CD4-positive, alpha-beta T cell (primary cell): Measurements from ENCODE around the gene SSBP2. TPM values are rescaled to one million over a fixed set of nuclear protein-coding genes. Genes with fewer than 3 reads are reported as not detected.
A peak's percentile ranks its signal among the peaks of the same experiment; 100 is the strongest.

Experiments
- ATAC-seq: fragments of 200-7000 bp; cut with Tn5 transposase; one replicate; pipeline ENCODE4 v1.10.0; 2022; ENCODE audit warnings: mild to moderate bottlenecking; ENCODE audit not compliant: poor library complexity
- CTCF ChIA-PET: fragments of 350-600 bp; sonication (Branson Sonifier 250); formaldehyde crosslinking; loops from one replicate; lab custom pipeline; 2021; ENCODE audit warnings: antibody characterized with exemption, inconsistent platforms; lab: Charles Lee
- POLR2A ChIA-PET: fragments of 350-600 bp; sonication (Branson Sonifier 250); formaldehyde crosslinking; loops from one replicate; lab custom pipeline; 2021; ENCODE audit warnings: antibody characterized with exemption, inconsistent platforms; lab: Charles Lee
- DNase-seq, 14 experiments: peaks; one replicate each; pipeline ENCODE4 v3.0.0-alpha.2; 2013 to 2020; ENCODE audit warnings: mixed read lengths in 2 of 14
- H3K27ac ChIP-seq, 2 donors: one replicate each; pipeline versions ENCODE4 v1.5.1 to v1.7.0; 2013; ENCODE audit warnings: low read length in 2 of 2, low read depth in 1 of 2, mild to moderate bottlenecking in 1 of 2
- H3K27me3 ChIP-seq, 2 experiments: 1 replicate in 1 of 2; 2 replicates in 1 of 2; pipeline versions ENCODE4 v1.6.1 to v1.7.0; 2013; ENCODE audit warnings: low read length in 2 of 2, control low read depth in 1 of 2, mild to moderate bottlenecking in 1 of 2, moderate library complexity in 1 of 2; ENCODE audit not compliant: insufficient read depth in 2 of 2, control insufficient read depth in 1 of 2
- H3K36me3 ChIP-seq: one replicate; pipeline ENCODE4 v1.6.1; 2013; ENCODE audit warnings: low read length, control low read depth; ENCODE audit not compliant: insufficient read depth
- H3K4me1 ChIP-seq: one replicate; pipeline ENCODE4 v1.6.1; 2013; ENCODE audit warnings: low read length, control low read depth; ENCODE audit not compliant: insufficient read depth
- H3K4me3 ChIP-seq: one replicate; pipeline ENCODE4 v1.5.1; 2013; ENCODE audit warnings: mild to moderate bottlenecking, low read length, moderate library complexity
- H3K9me3 ChIP-seq, 2 experiments: 1 replicate in 1 of 2; 2 replicates in 1 of 2; pipeline versions ENCODE4 v1.6.1 to v1.7.0; 2013; ENCODE audit warnings: low read length in 2 of 2, mild to moderate bottlenecking in 2 of 2, control low read depth in 1 of 2, moderate library complexity in 1 of 2; ENCODE audit not compliant: control insufficient read depth in 1 of 2, insufficient read depth in 1 of 2
- H3K27ac Mint-ChIP-seq: one replicate; pipeline ENCODE4 v1.8.0; 2020; ENCODE audit warnings: mixed read lengths
- H3K27me3 Mint-ChIP-seq: one replicate; pipeline ENCODE4 v1.8.0; 2021; ENCODE audit warnings: mixed read lengths
- H3K36me3 Mint-ChIP-seq: one replicate; pipeline ENCODE4 v1.8.0; 2021; ENCODE audit warnings: low read depth, mixed read lengths
- H3K4me1 Mint-ChIP-seq: one replicate; pipeline ENCODE4 v1.8.0; 2021; ENCODE audit warnings: low read depth, mixed read lengths
- H3K4me3 Mint-ChIP-seq: one replicate; pipeline ENCODE4 v1.8.0; 2020; ENCODE audit warnings: mild to moderate bottlenecking, mixed read lengths
- H3K9me3 Mint-ChIP-seq: one replicate; pipeline ENCODE4 v1.8.0; 2020; ENCODE audit warnings: mixed read lengths
- CTCF ChIP-seq: fragments of 200-600 bp; IDR thresholded peaks from one replicate; pipeline ENCODE4 v1.8.0; 2022; ENCODE audit warnings: antibody characterized with exemption, mild to moderate bottlenecking
- intact Hi-C, 2 experiments: fragments of 100-400 bp; cut with DNase I in 1 of 2; cut with micrococcal nuclease in 1 of 2; formaldehyde crosslinking; loops; one replicate each; pipeline versions ENCODE4 v1.15.1 to v1.9.0; 2023 to 2025; cut with DNase I, micrococcal nuclease
- total RNA-seq, 174 experiments: library from RNA in 2 of 174; stranded (reverse) in 2 of 174; gene quantifications; one replicate each; pipeline ENCODE4 v1.2.3 and lab custom pipeline; 2021 to 2026

The SSBP2 gene
- total RNA-seq, 2 experiments from 2014 or later: 33.5 to 36.3 TPM

- TF ChIP-seq CTCF: no peak
- Mint-ChIP-seq H3K4me3 (no peak overlapping the region), H3K9me3 (no peaks in the 10 kb centered on the region), H3K36me3 (peaks cover 47% of the 10 kb centered on the region), H3K4me1 (peaks cover 11% of the 10 kb centered on the region), H3K27ac (no peak overlapping the region), H3K27me3 (no peaks in the 10 kb centered on the region)
- H3K27ac ChIP-seq: no peak overlapping the region
- H3K4me1 ChIP-seq: no peaks in the 10 kb centered on the region
- no peak overlapping the region for H3K4me3 ChIP-seq
- DNase-seq (no peak), ATAC-seq (no peak)
- ChIA-PET CTCF (no interaction called here), POLR2A (no interaction called here)
- intact Hi-C loops: no loop called here
- peaks cover 0 to 4% of the 10 kb centered on the region in 2 experiments for H3K9me3 ChIP-seq
- peaks cover 2% of the 10 kb centered on the region for H3K36me3 ChIP-seq
- H3K27me3 ChIP-seq: no peaks in the 10 kb centered on the region
These were observed 203.9 kb downstream of the SSBP2 start for GRCh38 chr5:81547001-81547400.

GRCh38 chr5:81545911-81546310, 205.0 kb downstream of the SSBP2 start:
- H3K36me3 ChIP-seq: peaks cover 2% of the 10 kb centered on the region
- no peak for TF ChIP-seq CTCF
- intact Hi-C loops: no loop called here
- ATAC-seq: no peak
- CTCF ChIA-PET: interaction anchor here (1.0 kb wide), 1 partner anchor 26 kb away, joined by 3 read pairs; no protein-coding TSS in a partner anchor
- H3K27me3 ChIP-seq: no peaks in the 10 kb centered on the region
- Mint-ChIP-seq H3K27ac (no peak overlapping the region), H3K9me3 (no peaks in the 10 kb centered on the region), H3K4me1 (peaks cover 22% of the 10 kb centered on the region), H3K36me3 (peaks cover 45% of the 10 kb centered on the region), H3K4me3 (no peak overlapping the region), H3K27me3 (no peaks in the 10 kb centered on the region)
- no peak for DNase-seq
- no peak overlapping the region for H3K27ac ChIP-seq
- peaks cover 0 to 4% of the 10 kb centered on the region in 2 experiments for H3K9me3 ChIP-seq
- POLR2A ChIA-PET: no interaction called here
- no peak overlapping the region for H3K4me3 ChIP-seq
- H3K4me1 ChIP-seq: no peaks in the 10 kb centered on the region

- H3K4me1 Mint-ChIP-seq: peaks cover 36% of the 10 kb centered on the region
- no peak overlapping the region for H3K27ac ChIP-seq
- no peak overlapping the region for H3K4me3 Mint-ChIP-seq
- no peak for TF ChIP-seq CTCF
- no peaks in the 10 kb centered on the region for H3K27me3 ChIP-seq
- CTCF ChIA-PET: interaction anchor here (1.0 kb wide), 1 partner anchor 25 kb away, joined by 3 read pairs; no protein-coding TSS in a partner anchor
- POLR2A ChIA-PET: no interaction called here
- ATAC-seq (no peak), DNase-seq (no peak)
- peaks cover 46% of the 10 kb centered on the region for H3K36me3 Mint-ChIP-seq
- peaks cover under 1% of the 10 kb centered on the region for H3K4me1 ChIP-seq
- no peaks in the 10 kb centered on the region for H3K36me3 ChIP-seq
- H3K4me3 ChIP-seq: no peak overlapping the region
- no peaks in the 10 kb centered on the region for H3K27me3 Mint-ChIP-seq
- intact Hi-C loops: no loop called here
- peak overlapping the region; percentile 18 for H3K27ac Mint-ChIP-seq
- H3K9me3 ChIP-seq: peaks cover 0 to 4% of the 10 kb centered on the region in 2 experiments
- no peaks in the 10 kb centered on the region for H3K9me3 Mint-ChIP-seq
These were observed 206.4 kb downstream of the SSBP2 start for GRCh38 chr5:81544351-81545018.
